Endothelial cell of umbilical vein (primary cell): Measurements from ENCODE around the gene MED22.

Source experiments
- CTCF ChIP-seq, 2 donors: IDR thresholded peaks; 1 replicate in 1 of 2; 2 replicates in 1 of 2; pipeline ENCODE4 v1.5.1; 2011; ENCODE audit warnings: low read length in 2 of 2, mild to moderate bottlenecking in 2 of 2, moderate library complexity in 2 of 2, control low read depth in 1 of 2, inconsistent platforms in 1 of 2, low read depth in 1 of 2; ENCODE audit not compliant: insufficient read depth in 1 of 2; ENCODE audit errors: extremely low read depth in 1 of 2
- EZH2 ChIP-seq: IDR thresholded peaks from 2 replicates; pipeline ENCODE4 v1.6.1; 2012; ENCODE audit warnings: borderline replicate concordance, low read depth, mild to moderate bottlenecking, moderate library complexity, low read length, inconsistent platforms; ENCODE audit not compliant: severe bottlenecking
- FOS ChIP-seq: IDR thresholded peaks from 2 replicates; pipeline ENCODE4 v1.6.1; 2011; ENCODE audit warnings: mild to moderate bottlenecking, low read length, moderate library complexity, borderline replicate concordance; ENCODE audit not compliant: insufficient read depth
- MYC ChIP-seq: IDR thresholded peaks from one replicate; pipeline ENCODE4 v1.6.1; 2011; ENCODE audit warnings: mild to moderate bottlenecking, low read depth, low read length
- POLR2A ChIP-seq: IDR thresholded peaks from 2 replicates; pipeline ENCODE4 v1.6.1; 2012; ENCODE audit warnings: low read depth, mild to moderate bottlenecking, control low read depth, low read length
- POLR2AphosphoS5 ChIP-seq: IDR thresholded peaks from 2 replicates; pipeline ENCODE4 v1.6.1; 2012; ENCODE audit warnings: low read depth, mild to moderate bottlenecking, control low read depth, low read length, moderate library complexity; ENCODE audit not compliant: insufficient read depth

DNA sequence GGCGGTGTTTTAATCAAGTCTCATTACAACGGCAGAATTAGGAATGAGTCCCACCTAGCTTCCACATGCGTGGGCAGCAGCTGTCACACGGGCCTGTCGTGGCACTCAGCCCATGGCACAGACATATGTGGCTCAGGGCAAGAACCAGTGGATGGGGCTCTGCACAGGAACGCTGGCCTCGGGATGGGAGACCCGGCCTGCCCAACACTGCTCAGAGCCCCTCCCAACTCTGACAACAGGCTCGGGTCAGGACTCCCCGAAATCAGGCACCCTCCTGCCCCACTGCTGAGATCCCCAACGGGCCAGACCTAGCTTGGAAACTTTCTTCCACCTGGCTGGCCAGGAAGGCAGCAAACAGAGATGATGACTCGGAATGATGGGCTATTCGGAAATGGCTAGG is 7.0 kb downstream of the MED22 start:
- TF ChIP-seq CTCF (IDR thresholded peaks at IDR 0.05; ENCODE audit: extremely low read depth in 1 of 2, insufficient read depth in 1 of 2, low read depth in 1 of 2, low read length in 2 of 2) (no peak), EZH2 (no peak), POLR2AphosphoS5 (no peak), POLR2A (no peak), MYC (no peak), FOS (no peak)
